Neural crest cell (in vitro differentiated cells): ENCODE measurements around the gene PTGR1. TPM values are rescaled to one million over a fixed set of nuclear protein-coding genes. Genes with fewer than 3 reads are reported as not detected.
"Not testable (repeated sequence)": the region's sequence is repeated elsewhere in the genome, so short reads cannot be mapped to it uniquely, and the experiment has no call there.

Experiments
- DNase-seq: peaks from one replicate; pipeline ENCODE4 v3.0.0; 2021; ENCODE audit warnings: low read depth, mixed read lengths, low spot score
- H3K27ac Mint-ChIP-seq: one replicate; pipeline ENCODE4 v1.8.0; 2021; ENCODE audit warnings: mild to moderate bottlenecking, mixed read lengths; ENCODE audit not compliant: unreplicated experiment
- H3K27me3 Mint-ChIP-seq: 2 replicates; pipeline ENCODE4 v1.8.0; 2021; ENCODE audit warnings: low read depth, mild to moderate bottlenecking, mixed read lengths
- H3K36me3 Mint-ChIP-seq: 2 replicates; pipeline ENCODE4 v1.8.0; 2021; ENCODE audit warnings: low read depth, mild to moderate bottlenecking, mixed read lengths
- H3K4me1 Mint-ChIP-seq: 2 replicates; pipeline ENCODE4 v1.8.0; 2021; ENCODE audit warnings: mixed read lengths
- H3K4me3 Mint-ChIP-seq: one replicate; pipeline ENCODE4 v1.8.0; 2021; ENCODE audit warnings: mild to moderate bottlenecking, mixed read lengths
- H3K9me3 Mint-ChIP-seq: 2 replicates; pipeline ENCODE4 v1.8.0; 2021; ENCODE audit warnings: mixed read lengths
- CTCF ChIP-seq: fragments of 200-600 bp; sonication (generic); conservative IDR thresholded peaks from 2 replicates; pipeline ENCODE4 v1.5.0; 2021; ENCODE audit warnings: antibody characterized with exemption, mild to moderate bottlenecking
- total RNA-seq: library from RNA; stranded (reverse); gene quantifications from 2 replicates; pipeline ENCODE4 v1.2.1, GENCODE V29; 2021

PTGR1 gene
- total RNA-seq, 1 donor from 2014 or later = 51.5 TPM

DNA sequence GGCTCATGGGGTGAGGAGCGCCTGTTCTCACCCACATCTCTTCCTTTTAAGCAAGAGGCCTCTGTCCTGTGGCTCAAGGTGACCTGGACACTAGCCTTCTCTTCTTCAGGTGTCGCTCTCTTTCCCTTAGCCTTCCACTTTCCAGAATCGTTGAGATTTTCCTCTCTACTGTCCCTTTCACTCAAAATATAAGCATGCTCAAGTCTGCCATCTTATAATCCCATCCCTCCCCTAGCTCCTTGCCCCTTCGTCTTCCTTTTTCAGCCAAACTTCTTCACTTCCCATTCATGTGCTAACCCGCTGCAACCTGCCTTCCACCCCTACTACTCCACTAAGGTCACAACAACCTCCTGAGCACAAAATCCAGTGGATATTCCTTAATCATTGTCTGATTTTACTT is 13.1 kb downstream of the PTGR1 start:
- H3K27ac Mint-ChIP-seq = no peak overlapping the region
- no peak for TF ChIP-seq CTCF
- H3K36me3 Mint-ChIP-seq = peaks cover 5% of the 10 kb centered on the region
- H3K4me3 Mint-ChIP-seq = no peak overlapping the region
- no peaks in the 10 kb centered on the region for H3K9me3 Mint-ChIP-seq
- no peak for DNase-seq
- no peaks in the 10 kb centered on the region for H3K4me1 Mint-ChIP-seq
- no peaks in the 10 kb centered on the region for H3K27me3 Mint-ChIP-seq

- no peaks in the 10 kb centered on the region for H3K9me3 Mint-ChIP-seq
- TF ChIP-seq CTCF = no peak
- H3K36me3 Mint-ChIP-seq = peaks cover 10% of the 10 kb centered on the region
- no peak for DNase-seq
- H3K27ac Mint-ChIP-seq = no peak overlapping the region
- no peak overlapping the region for H3K4me3 Mint-ChIP-seq
- H3K4me1 Mint-ChIP-seq = no peaks in the 10 kb centered on the region
- H3K27me3 Mint-ChIP-seq = no peaks in the 10 kb centered on the region
Observed at GRCh38 chr9:111582888-111583287, 16.6 kb downstream of the PTGR1 start.

GRCh38 chr9:111572950-111573604 is 26.4 kb downstream of the PTGR1 start:
- Mint-ChIP-seq H3K27me3 (no peaks in the 10 kb centered on the region), H3K9me3 (peaks cover 14% of the 10 kb centered on the region), H3K4me3 (no peak overlapping the region), H3K27ac (no peak overlapping the region), H3K4me1 (no peaks in the 10 kb centered on the region), H3K36me3 (peaks cover 57% of the 10 kb centered on the region)
- no peak for DNase-seq
- no peak for TF ChIP-seq CTCF

DNA sequence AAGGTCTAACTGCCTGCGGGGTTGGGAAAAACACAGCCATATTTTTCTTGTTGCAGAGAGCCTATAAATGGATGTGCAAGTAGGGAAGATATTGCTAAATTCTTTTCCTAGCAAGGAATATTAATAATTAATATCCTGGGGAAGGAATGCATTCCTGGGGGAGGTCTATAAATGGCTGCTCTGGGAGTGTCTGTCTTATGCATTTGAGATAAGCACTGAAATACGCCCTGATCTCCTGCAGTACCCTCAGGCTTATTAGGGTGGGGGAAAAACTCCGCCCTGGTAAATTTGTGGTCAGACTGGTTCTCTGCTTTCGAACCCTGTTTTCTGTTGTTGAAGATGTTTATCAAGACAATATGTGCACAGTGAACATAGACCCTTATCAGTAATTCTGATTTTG is 31.3 kb downstream of the PTGR1 start:
- H3K27me3 Mint-ChIP-seq, H3K4me1 Mint-ChIP-seq: not testable (repeated sequence)
- peaks cover 63% of the 10 kb centered on the region for H3K36me3 Mint-ChIP-seq

DNA sequence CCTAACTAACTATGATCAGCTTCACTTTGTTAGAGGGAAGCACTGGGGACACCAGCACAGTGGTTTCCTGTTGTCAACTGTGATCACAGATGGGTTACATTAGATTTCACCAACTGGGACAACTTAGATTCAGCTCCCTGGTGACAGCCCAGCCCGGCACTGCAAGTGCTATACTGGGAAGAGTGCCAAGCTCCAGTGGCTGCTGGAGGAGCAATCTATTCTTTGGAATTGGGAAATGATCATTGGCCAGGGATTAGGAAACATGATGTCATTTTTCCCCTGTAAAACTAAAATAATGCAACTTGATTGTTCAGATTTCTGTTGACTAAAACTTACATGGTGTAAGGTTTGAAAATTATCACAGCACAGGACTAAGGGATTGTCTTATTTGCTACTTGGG is 33.2 kb downstream of the PTGR1 start:
- H3K9me3 Mint-ChIP-seq = peaks cover 21% of the 10 kb centered on the region
- H3K27ac Mint-ChIP-seq = no peak overlapping the region
- DNase-seq = no peak
- H3K4me3 Mint-ChIP-seq = no peak overlapping the region
- peaks cover 60% of the 10 kb centered on the region for H3K36me3 Mint-ChIP-seq
- no peaks in the 10 kb centered on the region for H3K27me3 Mint-ChIP-seq
- H3K4me1 Mint-ChIP-seq = no peaks in the 10 kb centered on the region
- TF ChIP-seq CTCF = no peak

More for the DNA sequence above, 31.3 kb downstream of the PTGR1 start:
- peaks cover 21% of the 10 kb centered on the region for H3K9me3 Mint-ChIP-seq
- H3K27ac Mint-ChIP-seq, DNase-seq, H3K4me3 Mint-ChIP-seq: not testable (repeated sequence)

DNA sequence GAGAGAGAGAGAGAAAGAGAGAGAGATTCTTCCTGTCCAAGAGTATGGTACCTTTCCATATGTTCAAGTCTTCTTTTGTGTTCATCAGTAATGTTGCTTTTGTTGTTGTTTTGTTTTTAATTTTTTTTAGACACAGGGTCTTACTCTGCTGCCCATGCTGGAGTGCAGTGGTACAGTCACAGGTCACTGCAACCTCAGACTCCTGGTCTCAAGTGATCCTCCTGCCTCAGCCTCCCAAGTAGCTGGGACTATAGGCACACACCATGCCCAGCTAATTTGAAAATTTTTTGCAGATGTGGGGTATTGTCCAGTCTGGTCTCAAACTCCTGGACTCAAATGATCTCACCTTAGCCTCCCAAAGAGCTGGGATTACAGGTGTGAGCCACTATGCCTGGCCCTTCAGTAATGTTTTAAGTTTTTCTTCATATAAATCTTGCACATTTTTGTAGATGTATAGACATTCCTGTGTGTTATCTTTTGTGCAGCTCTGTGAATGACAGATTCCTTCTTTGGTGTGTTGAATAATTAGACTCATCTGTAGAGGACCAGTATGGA is 38.2 kb downstream of the PTGR1 start:
- H3K27ac Mint-ChIP-seq = no peak overlapping the region
- TF ChIP-seq CTCF = no peak
- no peak overlapping the region for H3K4me3 Mint-ChIP-seq

More for the DNA sequence above, 38.2 kb downstream of the PTGR1 start:
- DNase-seq = no peak
- Mint-ChIP-seq H3K27me3 (no peaks in the 10 kb centered on the region), H3K4me1 (no peaks in the 10 kb centered on the region), H3K36me3 (peaks cover 38% of the 10 kb centered on the region), H3K9me3 (peaks cover 11% of the 10 kb centered on the region)
